Inferior parietal cortex (tissue), 1 donor: ENCODE results near the gene LRRC37B.
"Not testable (repeated sequence)": the region's sequence is repeated elsewhere in the genome, so short reads cannot be mapped to it uniquely, and the experiment has no call there.

Experiments
- DNase-seq: peaks from one replicate; pipeline ENCODE4 v3.0.0-alpha.2; 2016; ENCODE audit errors: extremely low spot score

Gene LRRC37B

DNA sequence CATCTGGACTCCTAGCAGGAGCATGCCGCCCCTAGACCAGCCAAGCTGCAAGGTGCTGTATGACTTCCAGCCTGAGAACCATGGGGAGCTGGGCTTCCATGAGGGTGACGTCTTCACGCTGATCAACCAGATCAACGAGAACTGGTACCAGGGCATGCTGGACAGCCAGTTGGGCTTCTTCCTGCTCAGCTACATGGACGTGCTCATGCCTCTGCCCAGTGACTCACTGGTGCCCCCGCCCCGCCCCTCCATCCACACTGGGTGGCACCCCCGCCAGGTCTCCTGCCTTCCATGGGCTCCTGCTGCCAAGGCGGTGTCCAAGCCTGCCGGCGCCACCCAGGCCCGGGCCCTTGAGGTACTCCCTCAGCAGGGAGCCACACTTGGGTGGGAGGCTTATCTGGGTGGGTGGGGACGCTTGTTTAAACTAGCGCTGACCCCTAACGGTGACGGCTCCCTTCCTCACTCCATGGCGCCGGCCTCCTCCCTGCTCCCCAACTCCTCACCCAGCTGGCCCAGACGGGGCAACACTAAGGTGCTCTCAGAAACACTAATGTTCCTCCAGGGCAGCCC is 34.2 kb downstream of the LRRC37B start:
- DNase-seq: not testable (repeated sequence)

DNA sequence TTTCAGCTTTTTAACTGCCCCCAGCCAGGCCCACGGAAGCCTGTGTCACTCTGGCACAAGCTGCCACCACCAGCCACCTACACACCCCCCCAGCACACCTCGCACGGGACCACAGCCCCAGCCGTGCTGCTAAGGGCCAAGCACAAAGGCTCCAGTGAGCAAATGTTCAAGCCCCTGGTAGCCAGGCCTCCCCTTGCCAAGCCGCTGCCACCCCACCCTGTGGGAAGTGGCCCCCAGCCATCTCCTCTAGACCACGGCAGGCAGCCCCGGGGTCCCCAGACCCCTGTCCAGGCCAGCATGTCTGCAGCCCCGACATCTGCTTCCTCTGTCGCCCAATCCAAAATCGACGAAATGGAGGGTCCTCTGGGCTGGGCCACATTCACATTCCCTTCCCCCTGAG is 35.1 kb downstream of the LRRC37B start:
- DNase-seq: not testable (repeated sequence)

DNA sequence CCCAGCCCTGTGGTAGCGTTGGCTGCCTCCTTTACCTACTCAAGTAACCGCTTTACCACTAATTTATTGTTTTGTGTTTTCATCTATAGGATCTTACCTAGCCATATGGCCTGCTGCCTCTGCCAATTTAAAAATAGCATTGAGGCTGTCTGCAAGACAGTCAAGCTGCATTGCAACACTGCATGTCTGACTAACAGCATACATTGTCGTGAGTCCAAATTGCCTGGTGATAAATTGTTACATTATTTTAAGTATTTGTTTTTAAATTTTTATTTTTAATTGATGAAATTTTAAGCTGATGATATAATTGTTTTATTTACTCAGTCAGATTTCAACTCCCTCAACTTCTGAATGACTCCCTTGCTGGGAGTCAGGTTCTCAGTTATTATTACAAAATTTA is 38.4 kb downstream of the LRRC37B start:
- DNase-seq: not testable (repeated sequence)

- not testable (repeated sequence) for DNase-seq
Measured at GRCh38 chr17:32047663-32048062, 40.5 kb downstream of the LRRC37B start.

- DNase-seq: not testable (repeated sequence)
Measured at GRCh38 chr17:32054985-32055384, 47.8 kb downstream of the LRRC37B start.

GRCh38 chr17:32055425-32055824 is 48.2 kb downstream of the LRRC37B start:
- DNase-seq: not testable (repeated sequence)

- not testable (repeated sequence) for DNase-seq
Measured at GRCh38 chr17:32056500-32056899, 49.3 kb downstream of the LRRC37B start.

- not testable (repeated sequence) for DNase-seq
Measured at GRCh38 chr17:32057460-32058105, 50.4 kb downstream of the LRRC37B start.

DNA sequence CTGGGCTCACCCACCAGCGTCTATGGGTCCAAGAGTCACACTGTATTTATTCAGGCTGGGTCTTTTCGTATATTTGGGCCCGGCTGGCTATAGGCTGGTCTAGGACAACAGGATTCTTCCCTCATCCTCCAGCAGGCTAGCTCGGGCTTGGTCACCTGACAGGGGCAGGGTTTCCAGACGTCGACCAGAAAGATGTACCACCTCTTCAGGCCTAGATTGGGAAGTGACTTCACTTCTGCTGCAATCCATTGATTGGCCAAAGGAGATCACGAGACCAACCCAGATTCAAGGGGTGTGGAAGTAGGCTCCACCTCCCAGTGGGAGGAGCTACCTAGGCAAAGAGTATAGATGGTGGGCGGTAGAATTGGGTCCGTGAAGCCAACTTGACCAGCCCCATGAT is 53.5 kb downstream of the LRRC37B start:
- not testable (repeated sequence) for DNase-seq

DNA sequence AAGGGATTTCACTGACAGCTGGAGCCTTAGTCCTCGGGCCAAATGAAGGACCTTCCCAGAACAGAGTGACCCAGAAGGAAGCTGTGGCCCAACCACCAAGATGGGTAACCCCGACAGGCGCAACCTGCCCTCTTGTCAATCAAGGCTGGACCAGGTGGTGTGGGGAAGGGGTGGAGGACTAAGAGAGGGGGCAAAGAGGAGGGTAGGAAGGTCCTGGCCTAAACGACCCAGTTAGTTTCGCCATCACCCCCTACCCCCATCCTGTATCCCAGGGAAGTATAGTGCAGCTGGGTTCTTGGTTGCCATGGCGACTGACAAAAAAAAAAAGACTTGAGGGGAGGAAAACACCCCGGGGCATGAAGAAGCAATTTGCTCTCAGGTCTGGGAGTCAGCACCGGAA is 54.7 kb downstream of the LRRC37B start:
- DNase-seq: not testable (repeated sequence)

GRCh38 chr17:32064091-32064490 is 56.9 kb downstream of the LRRC37B start:
- DNase-seq: not testable (repeated sequence)

DNA sequence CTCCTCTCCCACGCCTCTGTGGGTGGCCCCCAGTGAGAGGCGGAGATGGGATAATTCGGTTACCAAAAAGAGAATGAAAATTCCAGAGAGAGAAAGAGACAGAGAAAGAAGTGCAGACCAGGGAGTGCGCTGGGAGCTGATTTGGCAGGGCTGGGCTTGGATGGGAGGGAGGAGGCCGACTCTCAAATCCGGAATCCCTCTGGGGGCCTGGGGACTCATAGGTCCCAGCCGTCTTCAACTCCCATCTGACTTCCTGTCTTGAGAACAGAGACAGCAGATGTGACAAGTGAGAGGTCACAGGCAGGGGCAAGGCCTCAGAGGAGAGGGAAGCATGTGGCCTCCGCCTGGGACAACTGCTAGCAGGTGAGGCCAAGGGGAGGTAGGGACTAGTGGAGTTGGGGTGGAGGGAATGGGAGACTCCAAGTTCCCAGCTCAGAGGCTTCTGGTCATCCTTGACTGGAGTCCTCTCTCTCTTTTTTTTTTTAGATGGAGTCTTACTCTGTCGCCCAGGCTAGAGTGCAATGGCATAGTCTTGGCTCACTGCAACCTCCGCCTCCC is 59.0 kb downstream of the LRRC37B start:
- not testable (repeated sequence) for DNase-seq

DNA sequence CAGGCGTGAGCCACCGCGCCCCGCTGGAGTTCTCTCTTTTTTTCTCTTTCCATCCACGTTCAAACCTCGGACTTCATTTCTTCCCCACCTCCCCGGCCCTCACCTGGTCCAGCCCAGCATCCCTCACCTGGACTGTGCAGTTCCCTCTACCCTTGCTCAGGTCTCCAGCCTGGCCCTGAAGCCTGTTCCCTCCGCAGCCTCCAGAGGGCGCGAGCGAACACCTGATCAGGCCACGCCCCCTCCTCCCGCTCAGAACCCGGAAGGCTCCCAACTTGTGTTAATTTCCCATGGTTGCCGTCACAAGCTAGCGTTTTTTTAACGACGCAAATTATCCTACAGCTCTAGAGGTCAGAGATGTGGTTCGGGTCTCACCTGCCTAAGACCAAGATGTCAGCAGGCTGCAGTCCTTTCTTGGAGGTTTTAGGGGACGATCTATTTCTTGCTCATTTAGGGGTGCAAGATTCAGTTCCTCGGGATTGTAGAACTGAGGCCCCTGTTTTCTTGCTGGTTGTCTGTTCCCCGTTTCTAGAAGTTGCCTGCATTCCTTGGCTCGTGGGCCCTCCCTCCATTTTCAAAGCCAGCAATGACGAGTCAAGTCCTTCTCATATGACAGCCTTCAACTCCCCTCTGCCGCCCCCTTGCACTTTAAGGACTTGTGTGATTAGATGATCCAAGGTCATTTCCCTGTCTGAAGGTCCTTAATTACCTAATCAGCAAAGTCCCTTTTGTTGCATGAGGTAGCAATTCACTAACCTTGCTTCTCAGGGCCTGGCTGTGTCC is 59.9 kb downstream of the LRRC37B start:
- DNase-seq: not testable (repeated sequence)

- DNase-seq: not testable (repeated sequence)
Measured at GRCh38 chr17:32069067-32069466, 61.9 kb downstream of the LRRC37B start.

DNA sequence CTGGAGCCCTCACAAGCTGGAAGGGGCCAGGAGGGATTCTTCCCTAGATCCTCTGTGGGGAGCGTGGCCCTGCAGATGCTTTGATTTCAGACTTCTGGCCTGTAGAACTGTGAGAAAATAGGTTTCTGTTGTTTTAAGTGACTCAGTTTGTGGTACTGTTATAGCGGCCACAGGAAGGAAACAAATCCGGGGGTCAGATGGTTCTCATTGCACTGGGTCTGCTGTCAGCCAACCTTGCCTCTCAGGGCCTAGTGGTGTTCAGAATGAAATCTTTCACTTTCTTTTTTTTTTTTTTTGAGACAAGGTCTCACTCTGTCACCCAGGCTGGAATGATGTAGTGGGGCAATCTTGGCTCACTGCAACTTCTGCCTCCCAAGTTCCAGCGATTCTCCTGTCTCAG is 64.8 kb downstream of the LRRC37B start:
- not testable (repeated sequence) for DNase-seq

GRCh38 chr17:32073131-32073530 is 65.9 kb downstream of the LRRC37B start:
- not testable (repeated sequence) for DNase-seq

DNA sequence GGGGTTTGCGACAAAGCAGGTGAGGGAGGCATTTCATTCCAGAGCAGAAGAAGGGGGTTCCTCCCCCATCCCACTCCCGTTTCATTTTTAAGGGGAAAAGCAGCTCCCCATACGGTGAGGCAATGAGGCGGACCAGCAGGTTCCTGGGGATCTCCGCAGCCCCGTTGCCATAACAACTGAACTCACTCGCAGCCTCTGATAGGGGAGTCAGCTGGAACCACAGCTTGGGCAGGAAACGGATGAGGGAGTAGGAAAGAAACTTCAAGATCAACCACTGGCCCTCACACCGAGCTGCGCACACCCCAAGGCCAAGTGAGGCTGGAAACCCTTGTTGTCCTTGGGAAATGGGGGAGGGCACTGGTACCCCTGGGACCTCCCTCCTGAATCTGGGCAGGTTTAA is 72.6 kb downstream of the LRRC37B start:
- DNase-seq: not testable (repeated sequence)

- not testable (repeated sequence) for DNase-seq
Measured at GRCh38 chr17:32083550-32083979, 76.4 kb downstream of the LRRC37B start.

DNA sequence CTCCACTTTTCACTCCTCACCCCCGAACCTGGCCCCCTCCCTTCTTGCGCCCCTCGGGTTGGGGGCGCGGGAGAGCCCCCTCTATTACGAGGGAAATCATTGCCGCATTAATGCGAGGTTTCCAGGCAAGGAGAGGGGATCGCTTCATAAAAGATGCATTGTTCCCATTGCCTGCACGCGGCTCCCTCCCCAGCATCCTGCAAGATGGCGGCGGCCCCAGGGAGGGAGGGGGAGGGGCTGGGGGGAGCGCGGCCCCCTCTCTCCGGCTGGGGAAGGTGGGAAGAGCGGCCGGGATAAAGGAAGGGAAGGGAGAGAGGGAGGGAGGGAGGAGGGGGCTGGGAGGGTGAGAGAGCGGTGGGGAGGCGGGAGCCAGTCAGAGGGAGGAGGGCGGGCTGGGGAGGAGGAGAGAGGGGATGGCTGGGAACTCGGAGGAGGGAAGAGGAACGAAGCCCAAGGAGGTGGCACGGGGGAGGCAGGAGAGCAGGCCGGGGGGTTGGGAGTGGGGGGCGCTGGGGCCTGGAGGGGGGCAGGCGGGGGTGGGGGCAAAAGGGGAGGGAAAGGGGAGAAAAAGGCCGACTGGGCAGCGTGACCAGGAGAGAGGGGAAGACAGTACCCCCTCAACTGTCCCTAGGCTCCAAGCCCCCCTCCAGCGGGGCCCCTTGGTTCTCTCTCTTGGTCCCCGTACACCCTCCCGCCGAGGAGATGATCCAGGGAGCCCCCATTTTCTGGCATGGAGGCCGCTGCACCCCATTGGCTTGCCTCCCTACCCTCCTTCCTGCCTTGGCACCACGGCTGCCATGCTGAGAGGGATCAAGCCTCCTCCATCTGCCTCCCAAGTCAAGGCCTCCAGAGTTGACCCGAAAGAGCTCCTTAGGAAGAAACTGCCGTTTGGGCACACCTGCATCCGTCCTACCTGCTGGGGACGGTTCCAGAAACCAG is 77.1 kb downstream of the LRRC37B start:
- DNase-seq: not testable (repeated sequence)

DNA sequence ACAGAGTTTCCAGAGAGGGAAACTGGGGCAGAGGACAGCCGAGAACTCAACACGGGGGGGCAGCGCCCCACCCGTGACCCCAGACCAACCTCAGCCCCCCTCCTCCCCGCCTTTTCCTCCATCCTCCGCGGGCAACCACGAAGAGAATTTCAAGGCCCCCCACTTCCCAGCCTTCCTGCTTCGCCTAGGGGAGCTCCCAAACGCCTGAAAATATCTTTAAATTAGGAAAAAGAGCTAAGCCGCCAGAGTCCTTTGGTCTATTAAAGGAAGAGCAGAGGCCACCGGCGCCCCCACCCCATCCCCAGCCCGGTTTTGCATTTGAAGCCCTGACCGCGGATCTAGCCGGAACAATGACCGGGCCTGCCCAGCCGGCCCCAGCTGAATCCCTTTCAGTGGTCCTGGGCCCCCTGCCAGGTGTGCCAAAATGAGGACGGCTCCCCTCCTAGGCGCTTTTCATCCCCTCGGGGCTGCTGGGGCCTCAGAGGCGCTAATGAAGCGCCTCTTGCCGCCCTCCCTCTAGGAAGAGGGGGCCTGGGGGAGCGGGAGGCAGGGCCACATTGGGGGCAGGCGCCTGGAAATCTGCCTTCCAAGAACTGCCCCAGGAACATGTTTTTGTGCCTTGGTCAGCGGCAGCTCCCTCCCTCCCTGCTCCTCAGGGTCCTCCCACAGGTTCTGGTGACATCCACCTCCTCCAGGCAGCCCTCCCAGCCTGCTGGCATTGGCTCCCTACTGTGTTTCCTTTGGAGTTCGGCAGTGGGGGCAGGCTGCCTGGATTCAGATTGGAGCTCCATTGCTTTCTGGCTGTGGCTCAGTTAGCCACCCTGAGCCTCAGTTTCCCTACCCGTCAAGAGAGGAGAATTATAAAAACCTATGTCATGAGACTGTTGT is 78.0 kb downstream of the LRRC37B start:
- not testable (repeated sequence) for DNase-seq
